ENCODE data around the gene WRAP53. TPM values are rescaled to one million over a fixed set of nuclear protein-coding genes. Genes with fewer than 3 reads are reported as not detected.

WRAP53 gene
- total and polyA plus RNA-seq, 2 donors (not counting 1 experiment from before 2014, with no cell fraction given), result 13.1 to 18.2 TPM

GRCh38 chr17:7644775-7645174, 43.5 kb upstream of the WRAP53 start:
- H3K79me2 ChIP-seq (ENCODE audit: control insufficient read depth, insufficient read depth, low read length), result no peaks in the 10 kb centered on the region
- no peak overlapping the region for H3K4me3 ChIP-seq (ENCODE audit: control extremely low read depth in 1 of 5, extremely low read depth in 1 of 5, insufficient read depth in 1 of 5, low read depth in 2 of 5, low read length in 4 of 5)
- WGBS (ENCODE audit: insufficient coverage), result 57% methylated on average over 3 of the region's 4 CpGs
- DNase-seq, result no peak
- H3K27ac ChIP-seq (ENCODE audit: low read length in 2 of 2), result no peak overlapping the region
- peaks cover under 1 to 8% of the 10 kb centered on the region in 2 donors for H3K4me1 ChIP-seq (ENCODE audit: control insufficient read depth in 2 of 2, insufficient read depth in 2 of 2, low read length in 2 of 2)
- peaks cover 0 to 19% (median 6%) of the 10 kb centered on the region in 4 experiments for H3K27me3 ChIP-seq (replicated peaks in 1 of 4; ENCODE audit: control extremely low read depth in 1 of 4, control insufficient read depth in 3 of 4, insufficient read depth in 4 of 4, low read length in 3 of 4)
- POLR2A ChIA-PET, result no interaction called here
- CTCF ChIA-PET, result no interaction called here
- Mint-ChIP-seq H3K4me1 (peaks cover 6% of the 10 kb centered on the region), H3K27me3 (peaks cover 12% of the 10 kb centered on the region), H3K27ac (no peak overlapping the region), H3K4me3 (no peak overlapping the region), H3K9me3 (ENCODE audit: insufficient read depth) (no peaks in the 10 kb centered on the region)
- H3K9me3 ChIP-seq (ENCODE audit: control extremely low read depth in 1 of 3, control insufficient read depth in 2 of 3, insufficient read depth in 1 of 3, low read length in 2 of 3), result no peaks in the 10 kb centered on the region
- ATAC-seq (ENCODE audit: low read depth), result no peak
- no peak overlapping the region for H3K9ac ChIP-seq (ENCODE audit: low read length)
- no peak overlapping the region for H2AFZ ChIP-seq (ENCODE audit: insufficient read depth, low read depth, low read length, poor library complexity, severe bottlenecking)
- intact Hi-C loops (cut with micrococcal nuclease), result no loop called here
- TF ChIP-seq CTCF (IDR thresholded peaks at IDR 0.05) (no peak), EZH2 (IDR thresholded peaks at IDR 0.05; ENCODE audit: borderline replicate concordance, insufficient read depth, low read depth, low read length, poor library complexity, severe bottlenecking) (no peak)
- H4K20me1 ChIP-seq (ENCODE audit: control insufficient read depth, insufficient read depth, low read length, poor library complexity, severe bottlenecking), result no peaks in the 10 kb centered on the region
- no peaks in the 10 kb centered on the region for H3K36me3 ChIP-seq (replicated peaks in 1 of 2; ENCODE audit: control extremely low read depth in 1 of 2, control insufficient read depth in 1 of 2, extremely low read depth in 1 of 2, insufficient read depth in 2 of 2, low read length in 1 of 2)
- no peak overlapping the region for H3K4me2 ChIP-seq (replicated peaks; ENCODE audit: low read depth, low read length, poor library complexity, severe bottlenecking)

- CTCF ChIA-PET, result interaction anchor here (0.7 to 1.7 kb wide), 3 partner anchors 15 to 133 kb away, joined by 3 to 4 read pairs (median 3); no protein-coding TSS in a partner anchor
- H3K27me3 Mint-ChIP-seq, result peaks cover 26% of the 10 kb centered on the region
- POLR2A ChIA-PET, result no interaction called here
- H3K27me3 ChIP-seq (replicated peaks in 1 of 4; ENCODE audit: control extremely low read depth in 1 of 4, control insufficient read depth in 3 of 4, insufficient read depth in 4 of 4, low read length in 3 of 4), result peaks cover 0 to 34% (median 17%) of the 10 kb centered on the region in 4 experiments
- WGBS (ENCODE audit: insufficient coverage), result 95% methylated on average over 8 of the region's 9 CpGs
- H3K9me3 Mint-ChIP-seq (ENCODE audit: insufficient read depth), result no peaks in the 10 kb centered on the region
- H3K4me2 ChIP-seq (replicated peaks; ENCODE audit: low read depth, low read length, poor library complexity, severe bottlenecking), result no peak overlapping the region
- peaks cover 20% of the 10 kb centered on the region for H3K4me1 Mint-ChIP-seq
- no peak overlapping the region for H2AFZ ChIP-seq (ENCODE audit: insufficient read depth, low read depth, low read length, poor library complexity, severe bottlenecking)
- H3K4me1 ChIP-seq (ENCODE audit: control insufficient read depth in 2 of 2, insufficient read depth in 2 of 2, low read length in 2 of 2), result peaks cover 15 to 24% of the 10 kb centered on the region in 2 donors
- DNase-seq, result no peak
- TF ChIP-seq EZH2 (IDR thresholded peaks at IDR 0.05; ENCODE audit: borderline replicate concordance, insufficient read depth, low read depth, low read length, poor library complexity, severe bottlenecking) (no peak), CTCF (IDR thresholded peaks at IDR 0.05) (no peak)
- no peak overlapping the region for H3K27ac Mint-ChIP-seq
- no peaks in the 10 kb centered on the region for H4K20me1 ChIP-seq (ENCODE audit: control insufficient read depth, insufficient read depth, low read length, poor library complexity, severe bottlenecking)
- H3K27ac ChIP-seq (ENCODE audit: low read length in 2 of 2), result no peak overlapping the region
- no peak overlapping the region for H3K9ac ChIP-seq (ENCODE audit: low read length)
- intact Hi-C loops (cut with micrococcal nuclease), result no loop called here
- no peak for ATAC-seq (ENCODE audit: low read depth)
- H3K4me3 ChIP-seq (ENCODE audit: control extremely low read depth in 1 of 5, extremely low read depth in 1 of 5, insufficient read depth in 1 of 5, low read depth in 2 of 5, low read length in 4 of 5), result no peak overlapping the region
- peaks cover 0 to 6% (median 0%) of the 10 kb centered on the region in 3 donors for H3K9me3 ChIP-seq (ENCODE audit: control extremely low read depth in 1 of 3, control insufficient read depth in 2 of 3, insufficient read depth in 1 of 3, low read length in 2 of 3)
- no peaks in the 10 kb centered on the region for H3K36me3 ChIP-seq (replicated peaks in 1 of 2; ENCODE audit: control extremely low read depth in 1 of 2, control insufficient read depth in 1 of 2, extremely low read depth in 1 of 2, insufficient read depth in 2 of 2, low read length in 1 of 2)
- no peak overlapping the region for H3K4me3 Mint-ChIP-seq
- H3K79me2 ChIP-seq (ENCODE audit: control insufficient read depth, insufficient read depth, low read length), result no peaks in the 10 kb centered on the region
Observed at GRCh38 chr17:7646457-7646856, 41.8 kb upstream of the WRAP53 start.
